Stomach (tissue), 9 donors: ENCODE measurements around the gene BOLL. TPM values are rescaled to one million over a fixed set of nuclear protein-coding genes. Genes with fewer than 3 reads are reported as not detected.
A peak's percentile ranks its signal among the peaks of the same experiment; 100 is the strongest.
"Not testable (repeated sequence)": the region's sequence is repeated elsewhere in the genome, so short reads cannot be mapped to it uniquely, and the experiment has no call there.

Source experiments
- DNase-seq, 2 donors: peaks; one replicate each; pipeline versions ENCODE4 v3.0.0 to v3.0.0-alpha.2; 2013 to 2019
- H3K27ac ChIP-seq, 5 donors: fragments of 200-600 bp in 4 of 5; sonication (generic) in 4 of 5; one replicate each; pipeline ENCODE4 v1.5.1; 2013 to 2019; ENCODE audit warnings: mild to moderate bottlenecking in 1 of 5, moderate library complexity in 1 of 5
- H3K27me3 ChIP-seq, 3 donors: fragments of 200-600 bp; sonication (generic); one replicate each; pipeline ENCODE4 v1.5.1; 2017 to 2019; ENCODE audit warnings: mixed run types in 1 of 3
- H3K36me3 ChIP-seq, 4 donors: fragments of 200-600 bp; sonication (generic); 1 replicate in 3 of 4; 2 replicates in 1 of 4; pipeline ENCODE4 v1.5.1; 2016 to 2019
- H3K4me1 ChIP-seq, 4 donors: fragments of 200-600 bp; sonication (generic); one replicate each; pipeline ENCODE4 v1.5.1; 2016 to 2019
- H3K4me3 ChIP-seq, 4 donors: fragments of 200-600 bp; sonication (generic) in 3 of 4; one replicate each; pipeline ENCODE4 v1.5.1; 2016 to 2019; ENCODE audit warnings: mild to moderate bottlenecking in 1 of 4
- H3K9me3 ChIP-seq, 4 donors: fragments of 200-600 bp; sonication (generic); one replicate each; pipeline ENCODE4 v1.5.1; 2016 to 2019
- CTCF ChIP-seq, 7 experiments: fragments of 450-650 bp in 4 of 7; fragments of 200-600 bp in 3 of 7; sonication (generic) in 3 of 7; IDR thresholded peaks; one replicate each; pipeline ENCODE4 v1.5.1; 2016 to 2019; ENCODE audit warnings: antibody characterized with exemption in 7 of 7, control low read depth in 2 of 7, mild to moderate bottlenecking in 1 of 7
- EP300 ChIP-seq: sonication (generic); formaldehyde crosslinking; IDR thresholded peaks from one replicate; pipeline ENCODE4 v1.6.1; 2017; ENCODE audit warnings: antibody characterized with exemption
- POLR2A ChIP-seq, 4 donors: fragments of 450-650 bp; IDR thresholded peaks; one replicate each; pipeline ENCODE4 v1.6.1; 2016; ENCODE audit warnings: antibody characterized with exemption in 4 of 4, control low read depth in 2 of 4, mild to moderate bottlenecking in 1 of 4, moderate library complexity in 1 of 4
- POLR2AphosphoS5 ChIP-seq, 3 donors: sonication (generic); formaldehyde crosslinking; IDR thresholded peaks; one replicate each; pipeline ENCODE4 v1.6.1; 2016; ENCODE audit warnings: antibody characterized with exemption in 3 of 3
- WGBS, 5 donors: extraction: QIAGEN DNeasy Blood & Tissue Kit in 3 of 5; methylation state at CpG; one replicate each; pipeline versions ENCODE4 v1.1.5 to v1.1.7; 2013 to 2018; 5-methylcytosine and 5-hydroxymethylcytosine counted together
- intact Hi-C: fragments of 100-400 bp; cut with DNase I; formaldehyde crosslinking; loops from one replicate; pipeline ENCODE4 v1.15.1; 2023; ENCODE audit warnings: low total_unique reads
- polyA plus RNA-seq, 3 donors: library from polyadenylated mRNA; stranded (reverse); fragments of 200-250 nt; gene quantifications; one replicate each; pipeline ENCODE4 v1.2.3, GENCODE V29; 2013
- total RNA-seq, 5 donors: library from RNA; depleted of rRNA; stranded (reverse); fragments of >200 nt; gene quantifications; one replicate each; pipeline versions ENCODE4 v1.1.0 to v1.2.3, GENCODE V29; 2014 to 2016
- donor health status: healthy with polysubstance abuse.
- donor health status: Bipolar disorder and iron deficiency.
- donor health status: healthy.

BOLL gene
- total and polyA plus RNA-seq, 8 donors = not detected

DNA sequence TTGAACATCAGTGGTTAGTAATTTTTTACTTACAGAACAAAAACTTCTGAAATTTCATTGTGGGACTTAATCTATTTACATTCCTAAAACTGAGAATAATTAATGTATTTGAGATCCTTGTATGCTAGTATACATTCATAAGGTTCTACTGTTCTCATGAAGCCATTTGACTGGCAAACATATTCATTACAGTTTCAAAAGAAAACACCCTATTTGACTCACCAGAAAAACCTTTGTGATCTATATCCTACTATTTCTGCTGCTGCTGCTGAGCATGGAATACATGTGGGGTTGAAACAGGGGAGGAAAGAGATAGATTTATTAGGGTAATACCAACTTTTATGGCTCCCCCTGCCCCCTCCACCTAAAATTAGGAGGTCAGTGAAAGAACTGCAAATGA is 58.1 kb downstream of the BOLL start:
- no peak for DNase-seq
- Histone ChIP-seq H3K9me3 (no peaks in the 10 kb centered on the region), H3K36me3 (no peaks in the 10 kb centered on the region), H3K27ac (no peak overlapping the region), H3K4me3 (no peak overlapping the region), H3K27me3 (no peaks in the 10 kb centered on the region), H3K4me1 (no peaks in the 10 kb centered on the region)
- intact Hi-C loops = no loop called here
- TF ChIP-seq POLR2A (IDR thresholded peaks at IDR 0.05) = no peak

DNA sequence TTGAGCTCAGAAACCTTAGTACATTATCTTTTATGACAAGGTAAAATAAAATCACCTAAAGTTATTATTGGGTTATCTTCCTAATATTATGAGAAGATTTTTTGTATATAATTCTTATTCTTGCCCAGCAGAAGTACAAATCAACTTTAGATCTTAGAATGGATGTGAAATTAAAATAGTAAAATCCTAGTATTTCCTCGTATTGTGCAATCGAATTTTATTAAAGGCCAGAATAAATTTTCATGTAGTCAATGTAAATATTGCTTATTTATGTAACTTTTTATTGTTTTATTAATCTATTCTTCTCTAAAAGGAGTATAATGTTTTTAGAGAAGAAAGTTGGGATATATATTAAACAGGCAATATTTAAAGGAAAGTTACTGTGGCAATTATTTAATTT is 67.3 kb downstream of the BOLL start:
- no peaks in the 10 kb centered on the region for H3K9me3 ChIP-seq
- H3K4me3 ChIP-seq = no peak overlapping the region
- H3K4me1 ChIP-seq = no peaks in the 10 kb centered on the region
- no peaks in the 10 kb centered on the region for H3K27me3 ChIP-seq
- no peak for DNase-seq
- H3K27ac ChIP-seq = no peak overlapping the region
- H3K36me3 ChIP-seq = peaks cover 0 to 4% (median 0%) of the 10 kb centered on the region in 4 donors
- no peak for TF ChIP-seq CTCF (IDR thresholded peaks at IDR 0.05)
- no peak for TF ChIP-seq POLR2AphosphoS5 (IDR thresholded peaks at IDR 0.05)
- no peak for TF ChIP-seq EP300
- TF ChIP-seq POLR2A (IDR thresholded peaks at IDR 0.05) = no peak
- intact Hi-C loops = no loop called here
- WGBS, 5 donors = 92 to 95% (median 93%) methylated on average over 2 of the region's 2 CpGs

DNA sequence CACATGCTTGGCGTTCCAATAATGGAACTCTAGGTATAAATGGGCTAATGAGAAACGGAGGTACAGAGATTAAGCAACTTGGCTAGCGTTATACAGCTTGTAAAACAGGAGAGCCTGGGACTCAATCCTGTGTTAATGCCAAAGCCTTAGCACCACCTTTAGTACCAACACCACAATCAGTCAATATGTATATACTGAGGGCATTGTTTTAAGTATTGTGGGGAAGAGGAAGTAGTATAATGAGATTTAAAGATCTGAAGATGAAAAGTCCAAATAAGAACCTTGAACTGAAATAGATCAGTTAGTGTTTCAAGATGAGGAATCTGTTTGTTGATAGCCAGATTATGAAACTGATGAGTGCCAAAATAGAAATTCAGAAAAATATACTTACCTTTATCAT is 71.8 kb downstream of the BOLL start:
- H3K4me3 ChIP-seq = no peak overlapping the region
- no peaks in the 10 kb centered on the region for H3K27me3 ChIP-seq
- DNase-seq = no peak
- peaks cover 7 to 22% (median 9%) of the 10 kb centered on the region in 4 donors for H3K4me1 ChIP-seq
- H3K9me3 ChIP-seq = no peaks in the 10 kb centered on the region
- WGBS, 5 donors = 72 to 83% (median 78%) methylated on average over 3 of the region's 3 CpGs
- TF ChIP-seq POLR2A (IDR thresholded peaks at IDR 0.05) = no peak
- no peak for TF ChIP-seq EP300
- no peak for TF ChIP-seq CTCF (IDR thresholded peaks at IDR 0.05)
- TF ChIP-seq POLR2AphosphoS5 (IDR thresholded peaks at IDR 0.05) = no peak
- H3K36me3 ChIP-seq = peaks cover 0 to 12% (median 3%) of the 10 kb centered on the region in 4 donors
- H3K27ac ChIP-seq = no peak overlapping the region
- intact Hi-C loops = no loop called here

GRCh38 chr2:197711578-197711977 is 73.5 kb downstream of the BOLL start:
- no peaks in the 10 kb centered on the region for H3K9me3 ChIP-seq
- no peaks in the 10 kb centered on the region for H3K27me3 ChIP-seq
- no peak overlapping the region for H3K4me3 ChIP-seq
- no peak for TF ChIP-seq POLR2A (IDR thresholded peaks at IDR 0.05)
- no peak for TF ChIP-seq POLR2AphosphoS5 (IDR thresholded peaks at IDR 0.05)
- TF ChIP-seq CTCF (IDR thresholded peaks at IDR 0.05) = no peak
- peaks cover 19 to 39% (median 26%) of the 10 kb centered on the region in 4 donors for H3K4me1 ChIP-seq
- intact Hi-C loops = no loop called here
- H3K36me3 ChIP-seq = peaks cover 0 to 12% (median 3%) of the 10 kb centered on the region in 4 donors
- no peak overlapping the region for H3K27ac ChIP-seq
- DNase-seq = no peak

DNA sequence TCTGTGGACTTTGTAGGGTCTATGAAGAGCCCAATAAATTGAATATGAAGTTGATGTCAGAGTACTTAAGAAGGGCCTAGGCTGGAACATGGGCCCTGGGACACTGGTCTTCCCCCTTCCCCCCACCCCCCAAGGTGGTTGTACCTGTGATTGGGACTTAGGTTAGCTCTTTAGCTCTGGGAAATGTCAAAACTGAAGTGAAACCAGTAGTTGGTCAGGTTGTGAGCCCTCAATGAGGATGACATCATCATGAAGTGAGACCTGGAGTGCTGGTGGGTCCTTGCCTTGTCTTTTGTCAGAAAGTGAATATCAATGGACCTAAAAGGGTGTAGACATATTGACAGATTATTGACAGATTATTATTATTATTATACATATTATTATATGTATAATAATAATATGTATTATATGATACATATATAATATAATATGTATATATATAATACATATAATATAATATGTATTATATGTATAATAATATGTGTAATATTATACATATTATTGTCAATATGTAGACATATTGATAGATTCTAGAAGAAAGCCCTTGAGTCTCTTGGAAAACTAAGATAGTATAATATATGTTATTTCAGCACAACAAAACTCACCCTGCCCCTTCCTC is 74.6 kb downstream of the BOLL start:
- H3K4me3 ChIP-seq = no peak overlapping the region
- H3K27ac ChIP-seq = no peak overlapping the region
- H3K4me1 ChIP-seq = peaks cover 30 to 48% (median 34%) of the 10 kb centered on the region in 4 donors
- no peaks in the 10 kb centered on the region for H3K9me3 ChIP-seq
- H3K27me3 ChIP-seq = no peaks in the 10 kb centered on the region
- intact Hi-C loops = no loop called here
- H3K36me3 ChIP-seq = peaks cover 0 to 12% (median 3%) of the 10 kb centered on the region in 4 donors
- DNase-seq = peak in 1 of 2 donors; percentile 3
- no peak for TF ChIP-seq CTCF (IDR thresholded peaks at IDR 0.05)
- no peak for TF ChIP-seq POLR2AphosphoS5 (IDR thresholded peaks at IDR 0.05)
- no peak for TF ChIP-seq EP300
- no peak for TF ChIP-seq POLR2A (IDR thresholded peaks at IDR 0.05)

DNA sequence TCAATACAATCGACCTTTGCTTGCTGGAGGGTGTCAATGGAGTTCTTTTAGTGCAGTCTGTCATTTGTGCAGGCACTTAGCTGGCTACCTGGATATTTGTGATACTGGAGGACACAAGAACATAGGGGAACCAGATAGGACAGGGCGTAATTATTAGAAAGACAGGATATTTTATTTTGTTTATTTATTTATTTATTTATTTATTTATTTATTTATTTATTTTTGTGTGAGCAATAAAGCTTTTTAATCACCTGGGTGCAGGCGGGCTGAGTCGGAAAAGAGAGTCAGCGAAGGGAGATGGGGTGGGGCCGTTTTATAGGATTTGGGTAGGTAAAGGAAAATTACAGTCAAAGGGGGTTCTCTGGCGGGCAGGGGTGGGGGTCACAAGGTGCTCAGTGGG is 76.0 kb downstream of the BOLL start:
- Histone ChIP-seq H3K4me3 (peak overlapping the region in 1 of 4 donors; percentile 9), H3K36me3 (peaks cover 0 to 12% (median 3%) of the 10 kb centered on the region in 4 donors), H3K4me1 (peaks cover 31 to 48% (median 37%) of the 10 kb centered on the region in 4 donors)
- H3K9me3 ChIP-seq, DNase-seq, H3K27ac ChIP-seq, intact Hi-C loops, H3K27me3 ChIP-seq: not testable (repeated sequence)
- WGBS, 5 donors = 88 to 93% (median 93%) methylated on average over 7 of the region's 7 CpGs
